K562 (cell line): ENCODE data around the gene GUCA1A. TPM values are rescaled to one million over a fixed set of nuclear protein-coding genes. Genes with fewer than 3 reads are reported as not detected.

ENCODE experiments used
- ATAC-seq: fragments of 200-7000 bp; cut with Tn5 transposase; 3 replicates; pipeline ENCODE4 v1.9.1; 2020; ENCODE audit warnings: moderate library complexity
- BruUV-seq: library from RNA; stranded (reverse); fragments of 400-500 nt; replicated peaks from 2 replicates; lab custom pipeline; 2021; lab: Mats Ljungman, UMichigan
- CTCF ChIA-PET: fragments of 300-600 bp; formaldehyde crosslinking; extraction: SDS; loops from one replicate; lab custom pipeline; 2021; ENCODE audit warnings: low intra/inter-chr PET ratio; lab: Yijun Ruan, JAX
- POLR2A ChIA-PET: fragments of 300-600, 350-650 bp; sonication (Branson Sonifier 250); formaldehyde crosslinking; extraction: SDS; loops from one replicate; lab custom pipeline; 2021; ENCODE audit warnings: antibody characterized with exemption, inconsistent platforms; lab: Yijun Ruan, JAX
- DNase-seq, 4 experiments: peaks; one replicate each; pipeline versions ENCODE4 v3.0.0 to v3.0.0-alpha.2; 2011 to 2018; ENCODE audit warnings: low spot score in 3 of 4, mixed read lengths in 3 of 4; ENCODE audit errors: extremely low read depth in 1 of 4
- FAIRE-seq: peaks from 2 replicates; lab custom pipeline; 2011; peaks lifted over from hg19 to GRCh38; lab: Jason Lieb, UNC
- H2AFZ ChIP-seq: 2 replicates; pipeline ENCODE4 v1.6.0; 2011; ENCODE audit warnings: low read depth, low read length, control low read depth, inconsistent platforms
- H3K27ac ChIP-seq: fragments of 200-600 bp; 3 replicates; pipeline ENCODE4 v1.8.0; 2011; ENCODE audit warnings: low read depth, mild to moderate bottlenecking, control low read depth, inconsistent platforms, low read length, moderate library complexity, mixed read lengths; ENCODE audit errors: extremely low read depth
- H3K27me3 ChIP-seq, 2 experiments: fragments of 300-600 bp in 1 of 2; 2 replicates in 1 of 2; 3 replicates in 1 of 2; pipeline versions ENCODE4 v1.6.0 to v1.8.0; 2011; ENCODE audit warnings: inconsistent platforms in 2 of 2, low read length in 2 of 2, mild to moderate bottlenecking in 1 of 2, mixed read lengths in 1 of 2, moderate library complexity in 1 of 2; ENCODE audit not compliant: control insufficient read depth in 2 of 2, insufficient read depth in 2 of 2
- H3K36me3 ChIP-seq: fragments of 300-600 bp; 3 replicates; pipeline ENCODE4 v1.8.0; 2011; ENCODE audit warnings: mild to moderate bottlenecking, low read length, inconsistent platforms; ENCODE audit not compliant: control insufficient read depth, insufficient read depth
- H3K4me1 ChIP-seq, 2 experiments: fragments of 200-600 bp in 1 of 2; replicated peaks in 1 of 2; 2 replicates in 1 of 2; 3 replicates in 1 of 2; pipeline versions ENCODE4 v1.5.1 to v1.8.0; 2011; ENCODE audit warnings: inconsistent platforms in 2 of 2, low read length in 2 of 2, mild to moderate bottlenecking in 1 of 2, mixed read lengths in 1 of 2, moderate library complexity in 1 of 2; ENCODE audit not compliant: control insufficient read depth in 2 of 2, insufficient read depth in 2 of 2
- H3K4me2 ChIP-seq: 2 replicates; pipeline ENCODE4 v1.6.1; 2011; ENCODE audit warnings: low read length, control low read depth, inconsistent platforms, mixed read lengths; ENCODE audit not compliant: insufficient read depth
- H3K4me3 ChIP-seq: fragments of 200-600 bp; sonication (generic), shearing (Covaris generic); 2 replicates; pipeline ENCODE4 v1.5.1; 2016; ENCODE audit warnings: control low read depth, inconsistent platforms
- H3K79me2 ChIP-seq: fragments of 200-600 bp; 3 replicates; pipeline ENCODE4 v1.8.0; 2011; ENCODE audit warnings: low read length, inconsistent platforms; ENCODE audit not compliant: control insufficient read depth, insufficient read depth
- H3K9ac ChIP-seq, 2 experiments: 2 replicates each; pipeline versions ENCODE4 v1.6.0 to v1.6.1; 2011; ENCODE audit warnings: low read depth in 2 of 2, low read length in 2 of 2, control low read depth in 1 of 2, inconsistent platforms in 1 of 2, mild to moderate bottlenecking in 1 of 2, mixed read lengths in 1 of 2; ENCODE audit not compliant: insufficient read depth in 1 of 2
- H3K9me1 ChIP-seq: one replicate; pipeline ENCODE4 v1.6.0; 2011; ENCODE audit warnings: inconsistent platforms, mild to moderate bottlenecking, low read length, moderate library complexity; ENCODE audit not compliant: control insufficient read depth, insufficient read depth
- H3K9me3 ChIP-seq: replicated peaks from 2 replicates; pipeline ENCODE4 v1.5.1; 2011; ENCODE audit warnings: low read depth, low read length, inconsistent platforms; ENCODE audit not compliant: control insufficient read depth, insufficient read depth
- H4K20me1 ChIP-seq: replicated peaks from 2 replicates; pipeline ENCODE4 v1.6.1; 2011; ENCODE audit warnings: low read length, inconsistent platforms, mixed read lengths; ENCODE audit not compliant: control insufficient read depth, insufficient read depth
- ATF4 ChIP-seq: fragments of 450-650 bp; formaldehyde crosslinking; IDR thresholded peaks from 2 replicates; pipeline ENCODE4 v1.4.0; 2022; ENCODE audit warnings: mild to moderate bottlenecking, moderate library complexity
- CUX1 ChIP-seq: fragments of 200-800 bp; sonication (Bioruptor generic); IDR thresholded peaks from 2 replicates; pipeline ENCODE4 v1.6.1; 2016; ENCODE audit warnings: missing genetic modification characterization, missing compliant biosample characterization
- EGR1 ChIP-seq: fragments of 450-650 bp; conservative IDR thresholded peaks from 2 replicates; pipeline ENCODE4 v1.6.1; 2017; ENCODE audit warnings: mild to moderate bottlenecking
- ELK1 ChIP-seq: sonication (generic); formaldehyde crosslinking; IDR thresholded peaks from 2 replicates; pipeline ENCODE4 v1.8.1; 2022; ENCODE audit warnings: missing genetic modification reagents
- FIP1L1 ChIP-seq: fragments of 200-400 bp; formaldehyde crosslinking; IDR thresholded peaks from 2 replicates; pipeline ENCODE4 v1.6.1; 2018; ENCODE audit warnings: mild to moderate bottlenecking, low read depth, low read length; ENCODE audit not compliant: poor library complexity, severe bottlenecking
- FOXK1 ChIP-seq: sonication (generic); formaldehyde crosslinking; IDR thresholded peaks from 2 replicates; pipeline ENCODE4 v1.8.0; 2022; ENCODE audit warnings: missing genetic modification reagents, mild to moderate bottlenecking, borderline replicate concordance
- FOXP1 ChIP-seq: sonication (generic); formaldehyde crosslinking; IDR thresholded peaks from 2 replicates; pipeline ENCODE4 v1.8.0; 2022; ENCODE audit warnings: mild to moderate bottlenecking, missing genetic modification reagents
- ILK ChIP-seq: fragments of 450-650 bp; IDR thresholded peaks from 2 replicates; pipeline ENCODE4 v1.6.1; 2016; ENCODE audit warnings: missing genetic modification characterization, low read depth, mild to moderate bottlenecking, missing compliant biosample characterization, moderate library complexity, borderline replicate concordance
- NRF1 ChIP-seq, 2 experiments: fragments of 450-650 bp; IDR thresholded peaks in 1 of 2; conservative IDR thresholded peaks in 1 of 2; 2 replicates each; pipeline ENCODE4 v1.6.1; 2014; ENCODE audit warnings: mild to moderate bottlenecking in 2 of 2
- TRIM24 ChIP-seq, 2 experiments: fragments of 450-650 bp; IDR thresholded peaks; 2 replicates each; pipeline ENCODE4 v1.6.1; 2016
- ZC3H8 ChIP-seq: fragments of 450-650 bp; IDR thresholded peaks from 2 replicates; pipeline ENCODE4 v1.6.1; 2017
- ZKSCAN1 ChIP-seq: fragments of 150-350 bp; IDR thresholded peaks from 2 replicates; pipeline ENCODE4 v1.6.1; 2016; ENCODE audit warnings: low read depth, low read length
- ZNF57 ChIP-seq: fragments of 450-650 bp; formaldehyde crosslinking; IDR thresholded peaks from 2 replicates; pipeline ENCODE4 v1.4.0; 2020; ENCODE audit warnings: mild to moderate bottlenecking, moderate library complexity
- WGBS: fragments of 100-300 bp; shearing (Covaris generic); methylation state at CpG from one replicate; pipeline ENCODE4 v1.1.6; 2016; ENCODE audit warnings: low coverage, mixed read lengths; ENCODE audit not compliant: insufficient coverage; ENCODE audit errors: missing lambda C conversion rate; 5-methylcytosine and 5-hydroxymethylcytosine counted together
- in situ Hi-C: fragments of 300-500 bp; cut with MboI; formaldehyde crosslinking; loops from 4 replicates; pipeline ENCODE4 v1.15.0; 2018; ENCODE audit warnings: inconsistent platforms, mixed read lengths
- intact Hi-C: fragments of 100-400 bp; cut with micrococcal nuclease; formaldehyde crosslinking; loops from 2 replicates; pipeline ENCODE4 v1.14.2; 2022
- polyA plus RNA-seq, 8 experiments: library from polyadenylated mRNA; depleted of rRNA in 4 of 8; stranded (reverse) in 5 of 8; unstranded in 3 of 8; fragments of >200 nt; fragmentation: Nextera tagmentation in 2 of 8; fragmentation: Illumina TruSeq in 1 of 8; extraction: Ambion mirVana in 2 of 8; extraction: Trizol in 1 of 8; gene quantifications; 2 replicates each; pipeline versions ENCODE4 v1.2.1 to v1.2.3, GENCODE V29; 2011 to 2014; ENCODE audit warnings: inconsistent platforms in 1 of 8, missing spikeins in 1 of 8
- total RNA-seq, 7 experiments: library from RNA; depleted of rRNA in 6 of 7; stranded (reverse); fragments of >200 nt in 6 of 7; fragmentation: Illumina TruSeq in 2 of 7; extraction: Trizol in 2 of 7; gene quantifications; 2 replicates each; pipeline versions ENCODE4 v1.2.1 to v1.2.3, GENCODE V29; 2011 to 2021; ENCODE audit warnings: low replicate concordance in 1 of 7

The GUCA1A gene
- total and polyA plus RNA-seq, 9 of the 15 experiments (the other 6 are each of a cell fraction or from before 2014, with no cell fraction given): not detected

DNA sequence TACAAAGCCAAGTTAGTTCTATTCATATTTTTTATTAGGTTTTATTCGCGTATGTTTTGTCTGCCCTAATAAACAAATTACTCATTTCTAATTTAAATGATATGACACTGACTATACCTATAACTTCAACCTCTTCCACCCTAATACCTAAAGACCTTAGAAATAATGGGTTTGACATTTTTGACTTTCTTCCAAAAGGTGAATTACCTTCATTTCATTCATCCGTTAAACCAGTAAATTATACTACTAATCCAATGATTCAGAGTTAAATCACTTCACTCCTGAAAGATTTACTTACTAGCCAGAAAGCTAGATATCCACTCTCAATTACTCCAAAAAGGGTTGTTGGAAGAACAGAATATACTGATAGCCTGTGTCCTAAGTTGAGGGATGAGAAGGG is 39.3 kb downstream of the GUCA1A start:
- H3K9me3 ChIP-seq: no peaks in the 10 kb centered on the region
- WGBS: 84% methylated on average over 3 of the region's 3 CpGs
- no peak overlapping the region for H3K4me2 ChIP-seq
- TF ChIP-seq ILK (tag) (no peak), ATF4 (CRISPR knock-in tag) (no peak), ELK1 (CRISPR knock-in tag) (no peak), CUX1 (CRISPR knock-in tag) (no peak), FOXK1 (CRISPR knock-in tag) (no peak), FIP1L1 (no peak), ZNF57 (CRISPR knock-in tag) (no peak), TRIM24 (IDR thresholded peaks at IDR 0.05) (no peak), EGR1 (no peak), ZC3H8 (no peak), NRF1 (conservative IDR thresholded peaks at IDR 0.05 in 1 of 2, IDR thresholded peaks at IDR 0.05 in 1 of 2) (no peak), FOXP1 (CRISPR knock-in tag) (no peak), ZKSCAN1 (no peak)
- TF ChIP-seq, all 486 proteins: peak for 0
- no peak overlapping the region for H3K27ac ChIP-seq
- ATAC-seq (no peak), FAIRE-seq (no peak), DNase-seq (no peak)
- no TSS peak for BruUV-seq
- ChIA-PET CTCF (interaction anchor here (0.5 kb wide), 1 partner anchor 289 kb away, joined by 5 read pairs; no protein-coding TSS in a partner anchor), POLR2A (interaction anchor here (0.7 to 1.9 kb wide), 2 partner anchors 9 to 17 kb away, joined by 3 to 5 read pairs; partner anchors contain the start of gene GUCA1B)
- no peaks in the 10 kb centered on the region for H3K9me1 ChIP-seq
- H3K9ac ChIP-seq: no peak overlapping the region
- in situ Hi-C loops: no loop called here
- H3K36me3 ChIP-seq: peaks cover 76% of the 10 kb centered on the region
- no peak overlapping the region for H3K4me3 ChIP-seq
- intact Hi-C loops: loop anchor here (2.0 to 10.0 kb wide), 2 partner anchors 78 to 108 kb away; no protein-coding TSS in a partner anchor
- no peaks in the 10 kb centered on the region for H4K20me1 ChIP-seq
- peaks cover 6 to 14% of the 10 kb centered on the region in 2 experiments; a peak in 4 of 5 replicates for H3K4me1 ChIP-seq
- H3K27me3 ChIP-seq: no peaks in the 10 kb centered on the region
- peaks cover 44% of the 10 kb centered on the region for H3K79me2 ChIP-seq
- no peak overlapping the region for H2AFZ ChIP-seq
